SK-N-DZ (cell line): ENCODE measurements around the gene GSK3B.

ENCODE experiments used
- DNase-seq: peaks from one replicate; pipeline ENCODE4 v3.0.0-alpha.2; 2015; ENCODE audit warnings: low spot score

Gene GSK3B

GRCh38 chr3:119819806-119820205 lies 274.4 kb downstream of the GSK3B start:
- DNase-seq, result no peak

- no peak for DNase-seq
Observed at GRCh38 chr3:119818937-119819336, 275.3 kb downstream of the GSK3B start.

GRCh38 chr3:119817583-119818363 lies 276.5 kb downstream of the GSK3B start:
- no peak for DNase-seq

- no peak for DNase-seq
Observed at GRCh38 chr3:119817071-119817470, 277.2 kb downstream of the GSK3B start.

- DNase-seq, result no peak
Observed at GRCh38 chr3:119815716-119816115, 278.5 kb downstream of the GSK3B start.

GRCh38 chr3:119812491-119813058 lies 281.7 kb downstream of the GSK3B start:
- peak; percentile 56 for DNase-seq

GRCh38 chr3:119810018-119810435 lies 284.2 kb downstream of the GSK3B start:
- no peak for DNase-seq

- no peak for DNase-seq
Observed at GRCh38 chr3:119809249-119810017, 284.8 kb downstream of the GSK3B start.

- DNase-seq, result no peak
Observed at GRCh38 chr3:119808843-119809242, 285.4 kb downstream of the GSK3B start.

GRCh38 chr3:119808244-119808643 lies 286.0 kb downstream of the GSK3B start:
- no peak for DNase-seq

- no peak for DNase-seq
Observed at GRCh38 chr3:119800844-119801243, 293.4 kb downstream of the GSK3B start.

- no peak for DNase-seq
Observed at GRCh38 chr3:119796785-119797184, 297.5 kb downstream of the GSK3B start.

GRCh38 chr3:119796368-119796767 lies 297.9 kb downstream of the GSK3B start:
- no peak for DNase-seq

GRCh38 chr3:119795849-119796248 lies 298.4 kb downstream of the GSK3B start:
- DNase-seq, result no peak

GRCh38 chr3:119794971-119795612 lies 299.2 kb downstream of the GSK3B start:
- no peak for DNase-seq

- DNase-seq, result no peak
Observed at GRCh38 chr3:119794401-119794800, 299.8 kb downstream of the GSK3B start.

- no peak for DNase-seq
Observed at GRCh38 chr3:119792270-119792669, 302.0 kb downstream of the GSK3B start.

GRCh38 chr3:119790369-119790768 lies 303.9 kb downstream of the GSK3B start:
- no peak for DNase-seq

GRCh38 chr3:119786409-119786808 lies 307.8 kb downstream of the GSK3B start:
- DNase-seq, result no peak

- no peak for DNase-seq
Observed at GRCh38 chr3:119783883-119784282, 310.4 kb downstream of the GSK3B start.

GRCh38 chr3:119783255-119783654 lies 311.0 kb downstream of the GSK3B start:
- no peak for DNase-seq

- no peak for DNase-seq
Observed at GRCh38 chr3:119782460-119782859, 311.8 kb downstream of the GSK3B start.
